Psoas muscle (tissue), 8 donors: Measurements from ENCODE around the gene YWHAB. TPM values are rescaled to one million over a fixed set of nuclear protein-coding genes. Genes with fewer than 3 reads are reported as not detected.

Source experiments
- ATAC-seq, 4 donors: fragments of 200-7000 bp; cut with Tn5 transposase; one replicate each; pipeline ENCODE4 v1.9.1; 2020; ENCODE audit warnings: moderate library complexity in 3 of 4, mild to moderate bottlenecking in 2 of 4
- DNase-seq, 2 donors: peaks; one replicate each; pipeline ENCODE4 v3.0.0-alpha.2; 2020
- H3K27ac ChIP-seq: fragments of 200-600 bp; one replicate; pipeline ENCODE4 v1.8.0; 2022
- H3K27me3 ChIP-seq, 3 donors: fragments of 200-600 bp in 1 of 3; one replicate each; pipeline versions ENCODE4 v1.6.1 to v1.8.0; 2013 to 2022; ENCODE audit warnings: low read length in 2 of 3, mild to moderate bottlenecking in 2 of 3, moderate library complexity in 1 of 3; ENCODE audit not compliant: insufficient read depth in 3 of 3
- H3K36me3 ChIP-seq, 2 donors: fragments of 200-600 bp in 1 of 2; one replicate each; pipeline versions ENCODE4 v1.6.1 to v1.8.0; 2013 to 2022; ENCODE audit warnings: low read depth in 1 of 2, mild to moderate bottlenecking in 1 of 2, moderate library complexity in 1 of 2; ENCODE audit not compliant: insufficient read depth in 1 of 2
- H3K4me1 ChIP-seq: fragments of 200-600 bp; one replicate; pipeline ENCODE4 v1.8.0; 2022
- H3K4me3 ChIP-seq: fragments of 200-600 bp; one replicate; pipeline ENCODE4 v1.8.0; 2022; ENCODE audit warnings: mild to moderate bottlenecking
- H3K9me3 ChIP-seq: fragments of 200-600 bp; one replicate; pipeline ENCODE4 v1.8.0; 2022
- CTCF ChIP-seq: fragments of 200-600 bp; IDR thresholded peaks from one replicate; pipeline ENCODE4 v1.8.0; 2022; ENCODE audit warnings: antibody characterized with exemption
- WGBS, 3 donors: extraction: QIAGEN DNeasy Blood & Tissue Kit; methylation state at CpG; one replicate each; pipeline versions ENCODE4 v1.1.6 to v1.1.7; 2013; 5-methylcytosine and 5-hydroxymethylcytosine counted together
- intact Hi-C, 2 donors: fragments of 100-400 bp; cut with DNase I; formaldehyde crosslinking; loops; one replicate each; pipeline versions ENCODE4 v1.11.0 to v1.14.2; 2022
- polyA plus RNA-seq, 3 donors: library from polyadenylated mRNA; stranded (reverse); fragments of 200-250 nt; gene quantifications; one replicate each; pipeline ENCODE4 v1.2.3, GENCODE V29; 2013
- total RNA-seq, 4 donors: library from RNA; stranded (reverse); fragmentation: NEBNext Ultra II Directional in 2 of 4; extraction: Animal tissue kit (Norgen Biotek cat#: 25700) in 2 of 4; gene quantifications; one replicate each; pipeline versions ENCODE4 v1.2.1 to v1.2.4, GENCODE V29; 2021 to 2023
- donor health status: healthy with polysubstance abuse.
- donor health status: DM: no; HTN: no; CAD: no; lungs with moderate emphysema.
- donor health status: Bipolar disorder and iron deficiency.
- donor health status: healthy.
- donor health status: DM: yes; HTN: yes; CAD: no.
- donor health status: DM: no; HTN: no; CAD: no.
- donor health status: DM: no; HTN: no; CAD: no.
- donor health status: DM: yes; HTN: yes; CAD: no.

YWHAB gene
- total and polyA plus RNA-seq, 7 donors = 44.2 to 109 (median 87.5) TPM

- no peaks in the 10 kb centered on the region for H3K27me3 ChIP-seq
- no peak for DNase-seq
- H3K4me1 ChIP-seq = peaks cover 23% of the 10 kb centered on the region
- ATAC-seq = no peak
- H3K27ac ChIP-seq = no peak overlapping the region
- intact Hi-C loops = no loop called here
- H3K4me3 ChIP-seq = no peak overlapping the region
- peaks cover 0 to 7% of the 10 kb centered on the region in 2 donors for H3K36me3 ChIP-seq
- no peaks in the 10 kb centered on the region for H3K9me3 ChIP-seq
- no peak for TF ChIP-seq CTCF
- 76 to 85% (median 78%) methylated on average over 1 of the region's 1 CpG for WGBS, 3 donors
Observed at GRCh38 chr20:44896583-44896982, 11.1 kb downstream of the YWHAB start.

GRCh38 chr20:44897133-44897532 lies 11.6 kb downstream of the YWHAB start:
- peaks cover 23% of the 10 kb centered on the region for H3K4me1 ChIP-seq
- H3K36me3 ChIP-seq = peaks cover 3 to 13% of the 10 kb centered on the region in 2 donors
- H3K9me3 ChIP-seq = no peaks in the 10 kb centered on the region
- no peak overlapping the region for H3K4me3 ChIP-seq
- H3K27me3 ChIP-seq = no peaks in the 10 kb centered on the region
- WGBS, 3 donors = 61 to 67% (median 66%) methylated on average over 1 of the region's 1 CpG
- H3K27ac ChIP-seq = peak overlapping the region; percentile 1
- ATAC-seq = no peak
- TF ChIP-seq CTCF = no peak
- intact Hi-C loops = no loop called here
- DNase-seq = no peak

GRCh38 chr20:44900231-44900854 lies 14.8 kb downstream of the YWHAB start:
- DNase-seq (no peak), ATAC-seq (no peak)
- 82 to 87% (median 86%) methylated on average over 5 of the region's 5 CpGs for WGBS, 3 donors
- peaks cover 20% of the 10 kb centered on the region for H3K4me1 ChIP-seq
- H3K27me3 ChIP-seq = no peaks in the 10 kb centered on the region
- H3K9me3 ChIP-seq = no peaks in the 10 kb centered on the region
- intact Hi-C loops = no loop called here
- H3K27ac ChIP-seq = no peak overlapping the region
- H3K36me3 ChIP-seq = peaks cover 18 to 45% of the 10 kb centered on the region in 2 donors
- no peak overlapping the region for H3K4me3 ChIP-seq
- no peak for TF ChIP-seq CTCF

- H3K36me3 ChIP-seq = peaks cover 23 to 61% of the 10 kb centered on the region in 2 donors
- no peak for ATAC-seq
- no peak for DNase-seq
- intact Hi-C loops = no loop called here
- H3K4me1 ChIP-seq = peaks cover 3% of the 10 kb centered on the region
- H3K27ac ChIP-seq = no peak overlapping the region
- no peaks in the 10 kb centered on the region for H3K9me3 ChIP-seq
- no peaks in the 10 kb centered on the region for H3K27me3 ChIP-seq
- no peak for TF ChIP-seq CTCF
- 86 to 93% (median 88%) methylated on average over 2 of the region's 2 CpGs for WGBS, 3 donors
- no peak overlapping the region for H3K4me3 ChIP-seq
Observed at GRCh38 chr20:44901974-44902373, 16.5 kb downstream of the YWHAB start.

GRCh38 chr20:44904377-44904776 lies 18.9 kb downstream of the YWHAB start:
- ATAC-seq (no peak), DNase-seq (no peak)
- H3K4me3 ChIP-seq = no peak overlapping the region
- intact Hi-C loops = no loop called here
- H3K9me3 ChIP-seq = no peaks in the 10 kb centered on the region
- no peak for TF ChIP-seq CTCF
- H3K27me3 ChIP-seq = peaks cover 0 to 9% (median 2%) of the 10 kb centered on the region in 3 donors
- 75 to 83% (median 81%) methylated on average over 5 of the region's 5 CpGs for WGBS, 3 donors
- peaks cover 25 to 80% of the 10 kb centered on the region in 2 donors for H3K36me3 ChIP-seq
- H3K4me1 ChIP-seq = peaks cover 3% of the 10 kb centered on the region
- no peak overlapping the region for H3K27ac ChIP-seq
